Stimulated activated naive CD4-positive, alpha-beta T cell treated with Interleukin-2 at 50 U/mL for 16 hours (primary cell): ENCODE measurements around the gene SEMA5A.

Experiments used
- DNase-seq: peaks from one replicate; lab custom pipeline; 2025; lab: John Stamatoyannopoulos, UW

The SEMA5A gene

DNA sequence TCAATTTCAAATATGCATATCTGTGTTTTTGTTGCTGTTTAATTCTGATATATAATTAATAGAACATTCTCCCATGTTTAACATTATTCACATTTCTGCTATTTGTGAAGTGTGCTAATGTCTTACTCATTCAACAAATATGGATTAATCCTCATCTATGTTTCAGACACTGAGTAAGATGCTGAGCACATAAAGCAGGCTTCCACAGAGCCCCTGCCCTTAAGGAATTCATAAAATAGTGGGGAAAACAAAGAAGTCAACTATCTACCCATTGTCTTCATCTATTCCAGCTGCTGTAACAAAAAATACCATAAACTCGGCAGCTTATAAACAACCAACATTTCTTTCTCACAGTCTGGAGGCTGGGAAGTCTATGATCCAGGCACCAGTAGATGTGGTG is 333.3 kb downstream of the SEMA5A start:
- DNase-seq: no peak

DNA sequence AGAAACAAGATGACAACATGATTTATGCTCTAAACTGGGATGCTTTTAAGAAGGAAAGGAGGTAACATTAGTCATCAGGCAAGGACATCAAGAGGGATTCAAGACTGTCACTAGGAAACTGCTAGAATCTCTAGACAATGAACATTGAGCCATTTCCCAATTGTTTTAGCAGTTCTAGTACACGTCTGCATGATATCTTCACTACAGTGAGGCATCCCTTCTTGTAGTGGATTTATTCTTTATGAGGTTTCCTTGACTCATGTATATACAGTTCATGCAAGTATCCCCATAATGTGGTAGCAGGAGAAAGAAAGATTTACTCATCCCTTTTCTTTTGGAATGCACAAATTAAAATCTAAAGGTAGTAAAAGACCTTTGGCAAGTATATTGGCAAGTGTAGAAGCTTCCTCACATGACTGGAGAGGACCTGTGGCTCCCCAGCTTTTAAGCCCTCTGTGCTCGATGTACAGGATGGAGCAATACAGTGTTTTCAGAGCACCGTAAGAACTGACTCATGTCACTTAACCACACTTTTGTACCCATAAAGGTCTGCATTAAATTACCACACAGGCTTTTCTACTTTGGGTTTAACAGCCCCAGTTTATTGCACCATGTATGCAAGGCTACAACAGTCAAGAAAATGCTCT is 335.9 kb downstream of the SEMA5A start:
- no peak for DNase-seq

- DNase-seq: no peak
These were observed 338.0 kb downstream of the SEMA5A start for GRCh38 chr5:9207817-9208418.

GRCh38 chr5:9202636-9203035 is 343.2 kb downstream of the SEMA5A start:
- DNase-seq: no peak

DNA sequence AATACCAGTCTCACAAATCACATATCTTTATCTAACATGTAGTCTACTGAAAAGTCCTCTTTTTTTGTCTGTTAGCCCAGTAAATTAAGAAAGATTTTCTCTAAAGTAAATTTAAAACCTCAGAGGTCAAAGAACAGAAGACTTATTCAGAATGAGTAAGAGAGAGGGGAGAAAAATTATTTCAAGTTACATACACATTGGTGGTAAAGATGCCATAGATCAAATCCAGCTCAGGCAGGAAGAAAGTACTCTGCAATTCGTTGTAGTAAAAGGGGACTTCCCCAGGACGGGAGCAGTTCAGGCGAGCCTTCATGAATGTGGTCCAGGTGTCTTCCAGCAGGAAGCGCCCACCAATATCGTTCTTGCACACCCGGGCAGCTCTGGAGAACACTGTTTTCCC is 344.1 kb downstream of the SEMA5A start:
- DNase-seq: no peak

DNA sequence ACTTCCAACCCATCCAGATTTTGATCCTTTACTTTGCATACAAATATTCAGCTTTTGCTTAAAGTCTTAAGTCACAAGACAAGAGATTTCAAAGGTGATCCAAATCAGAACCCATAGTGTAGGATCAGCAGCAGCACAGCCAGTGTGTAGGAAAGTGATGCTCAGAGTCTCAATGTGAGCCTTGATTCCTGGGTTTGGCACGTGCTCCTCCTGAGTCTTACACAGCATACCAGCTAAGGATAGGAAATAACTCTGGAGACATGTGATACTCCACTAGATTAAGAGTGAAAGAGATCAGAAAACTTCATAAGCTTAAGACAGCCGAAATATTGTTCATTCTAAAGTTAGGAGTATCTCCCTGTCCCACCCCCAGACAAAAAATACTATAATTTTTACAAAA is 344.9 kb downstream of the SEMA5A start:
- DNase-seq: no peak

DNA sequence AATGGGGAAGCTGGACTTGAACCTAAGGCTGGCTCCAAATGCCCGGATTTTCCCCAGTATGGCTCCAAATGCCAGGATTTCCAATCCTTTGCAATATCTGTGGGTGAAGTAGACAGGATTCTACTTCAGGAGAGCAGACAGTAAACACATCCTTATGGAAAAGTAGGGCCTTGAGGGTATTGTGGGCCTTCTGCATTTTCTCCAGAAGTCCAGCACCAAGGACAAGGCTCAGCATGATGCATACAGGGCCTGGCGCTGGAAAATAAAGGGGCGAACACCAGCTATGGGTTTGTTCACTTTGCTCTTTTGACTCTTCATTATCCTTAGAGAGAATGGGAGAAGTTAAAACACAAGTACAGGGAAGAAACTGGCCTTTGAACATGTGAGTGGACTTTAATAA is 347.5 kb downstream of the SEMA5A start:
- no peak for DNase-seq

- no peak for DNase-seq
These were observed 348.0 kb downstream of the SEMA5A start for GRCh38 chr5:9197881-9198260.

- no peak for DNase-seq
These were observed 349.3 kb downstream of the SEMA5A start for GRCh38 chr5:9196403-9197227.

DNA sequence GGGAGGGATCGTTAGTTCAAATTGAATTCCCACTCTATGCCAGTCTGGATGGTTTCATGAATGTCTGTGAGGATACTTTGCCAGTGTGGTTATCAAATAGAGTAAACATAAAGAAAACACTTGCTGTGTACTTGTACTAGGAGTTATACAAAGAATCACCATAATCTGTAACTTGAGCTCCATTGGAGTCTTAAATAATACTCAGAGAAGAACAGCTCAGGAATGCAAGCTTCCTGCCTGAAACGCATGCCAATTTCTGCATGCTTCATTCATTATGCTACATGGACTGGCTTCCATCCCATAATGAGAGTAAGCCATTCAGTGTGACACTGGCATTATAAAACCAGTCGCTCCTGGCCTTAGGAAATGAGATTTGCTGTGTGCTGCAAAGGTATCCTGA is 351.4 kb downstream of the SEMA5A start:
- DNase-seq: no peak

DNA sequence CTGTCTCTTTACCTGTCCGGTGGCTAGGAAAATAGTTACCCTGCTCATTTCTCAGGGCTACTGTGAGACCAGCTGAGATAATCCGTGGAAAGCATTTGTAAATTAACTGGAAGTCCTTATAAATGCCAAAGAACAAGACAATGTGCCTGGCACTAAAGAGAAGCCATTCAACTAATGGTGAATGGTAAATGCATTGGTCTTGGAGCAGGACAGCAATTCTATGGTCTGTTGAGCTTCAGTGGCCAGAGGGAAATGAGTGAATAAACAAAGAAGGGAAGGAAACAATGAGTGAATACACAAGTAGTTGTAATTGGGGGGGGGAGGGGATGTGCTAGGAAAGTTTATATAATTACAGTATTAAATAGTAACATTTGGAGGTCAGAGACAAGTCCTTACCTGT is 353.6 kb downstream of the SEMA5A start:
- no peak for DNase-seq

GRCh38 chr5:9189681-9190080 is 356.2 kb downstream of the SEMA5A start:
- DNase-seq: no peak

DNA sequence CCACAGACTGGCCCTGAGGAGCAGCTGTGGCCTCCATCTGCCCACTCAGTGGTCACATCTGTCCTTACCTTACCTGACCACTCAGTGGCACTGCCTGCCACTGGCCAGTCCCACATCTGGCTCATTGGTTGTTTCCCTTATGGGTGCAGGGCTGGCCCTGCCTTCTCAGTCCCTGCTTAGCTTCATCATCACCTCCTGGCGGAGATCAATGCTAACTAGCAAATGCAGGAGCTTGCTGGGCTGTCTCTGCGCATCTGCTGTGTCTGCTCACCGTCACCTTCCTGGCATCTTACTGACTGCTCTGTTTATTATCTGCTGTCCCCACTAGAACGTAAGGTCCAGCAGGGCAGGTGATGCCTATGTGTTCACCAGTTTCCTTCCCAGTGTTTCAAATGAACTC is 356.9 kb downstream of the SEMA5A start:
- no peak for DNase-seq

DNA sequence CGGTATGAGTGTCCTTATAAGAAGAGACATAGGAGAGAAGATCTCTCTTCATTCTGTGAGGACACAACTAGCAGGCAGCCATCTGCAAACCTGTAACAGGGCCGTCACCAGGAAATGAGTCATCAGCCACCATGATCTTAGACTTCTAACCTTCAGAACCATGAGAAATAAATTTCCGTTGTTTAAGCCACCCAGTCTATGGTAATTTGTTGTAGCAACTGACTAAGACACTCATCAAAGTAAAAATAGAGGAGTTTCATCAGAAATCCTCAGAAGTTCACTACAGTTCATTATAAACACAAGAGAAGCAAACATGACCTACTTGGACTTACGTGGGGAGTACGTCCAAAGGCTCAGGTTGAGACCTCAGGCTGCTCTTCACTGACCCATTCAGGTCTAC is 357.7 kb downstream of the SEMA5A start:
- DNase-seq: no peak

DNA sequence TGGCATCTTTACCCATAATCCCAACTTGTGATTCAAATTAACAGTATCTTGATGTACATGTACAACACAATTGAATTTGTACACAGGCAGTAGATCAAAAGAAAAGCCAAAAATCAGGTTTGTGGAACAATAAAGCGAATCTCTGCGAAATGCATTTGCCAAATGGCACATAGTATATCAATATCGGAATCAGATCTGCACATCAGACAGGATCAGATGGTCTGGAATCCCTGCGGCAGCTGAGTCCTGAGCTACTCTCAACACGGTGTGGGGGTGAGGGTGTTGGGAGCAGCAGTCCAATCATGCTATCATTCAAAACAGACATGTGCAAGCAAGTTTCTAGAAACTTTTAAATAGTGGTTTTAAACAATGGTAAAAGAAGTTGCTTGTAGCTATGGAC is 358.3 kb downstream of the SEMA5A start:
- DNase-seq: no peak

- no peak for DNase-seq
These were observed 359.8 kb downstream of the SEMA5A start for GRCh38 chr5:9186069-9186468.

DNA sequence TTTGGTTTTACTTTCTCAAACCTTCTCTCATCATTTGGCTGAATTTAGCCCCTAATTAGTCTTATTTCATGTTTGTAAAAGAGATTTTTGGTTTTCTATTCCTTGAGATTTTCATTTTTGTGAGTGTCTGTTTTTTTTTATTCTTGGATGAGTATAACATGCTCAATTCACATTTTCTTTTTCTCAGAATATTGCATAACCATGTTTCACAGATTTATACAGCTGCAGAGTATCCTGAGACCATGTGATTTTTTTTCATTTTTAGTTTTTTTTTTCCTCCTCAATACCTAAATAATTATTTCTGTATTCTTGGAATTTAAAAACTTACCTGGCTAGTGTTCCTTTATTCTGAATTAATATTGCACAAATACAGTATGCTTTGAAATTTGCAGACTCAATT is 361.9 kb downstream of the SEMA5A start:
- DNase-seq: no peak

DNA sequence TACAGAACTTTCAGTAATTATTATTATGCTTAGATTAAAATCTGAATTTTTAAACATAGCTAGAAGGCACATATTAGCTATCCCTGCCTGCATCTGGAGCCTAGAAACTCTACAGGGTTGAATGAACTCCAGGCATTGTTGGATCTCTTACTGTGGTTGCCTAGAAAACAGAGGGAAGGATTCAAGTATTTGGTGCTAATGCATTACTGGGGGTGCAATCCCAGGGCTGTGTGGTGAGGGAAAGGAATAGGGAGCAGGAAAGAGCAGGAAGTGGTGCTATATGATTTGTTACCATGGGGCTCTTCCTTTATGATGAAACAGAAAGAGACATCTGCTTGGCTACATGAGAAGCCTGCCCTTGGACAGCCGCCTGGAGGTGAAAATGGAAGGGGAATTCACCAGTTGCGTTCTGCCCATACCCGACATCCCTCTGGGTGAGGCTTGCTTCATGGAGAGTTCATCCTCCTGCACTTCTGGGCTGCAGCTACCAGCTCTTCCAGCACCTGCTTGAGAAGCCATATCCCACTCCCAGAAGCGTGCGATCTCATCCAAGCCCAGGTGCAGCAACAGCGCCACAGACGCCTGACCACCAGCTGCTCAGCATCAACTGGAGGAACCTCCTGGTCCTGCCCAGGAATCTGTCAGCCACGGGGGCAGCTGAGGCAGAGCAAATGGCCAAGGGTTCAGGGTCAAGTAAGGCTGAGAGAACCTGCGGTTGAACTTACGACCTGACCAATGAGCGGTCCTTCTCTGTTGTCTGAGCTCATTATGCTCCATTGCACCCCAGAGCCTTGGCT is 362.8 kb downstream of the SEMA5A start:
- DNase-seq: no peak

- no peak for DNase-seq
These were observed 369.2 kb downstream of the SEMA5A start for GRCh38 chr5:9176641-9177040.

GRCh38 chr5:9174446-9174845 is 371.4 kb downstream of the SEMA5A start:
- DNase-seq: no peak

DNA sequence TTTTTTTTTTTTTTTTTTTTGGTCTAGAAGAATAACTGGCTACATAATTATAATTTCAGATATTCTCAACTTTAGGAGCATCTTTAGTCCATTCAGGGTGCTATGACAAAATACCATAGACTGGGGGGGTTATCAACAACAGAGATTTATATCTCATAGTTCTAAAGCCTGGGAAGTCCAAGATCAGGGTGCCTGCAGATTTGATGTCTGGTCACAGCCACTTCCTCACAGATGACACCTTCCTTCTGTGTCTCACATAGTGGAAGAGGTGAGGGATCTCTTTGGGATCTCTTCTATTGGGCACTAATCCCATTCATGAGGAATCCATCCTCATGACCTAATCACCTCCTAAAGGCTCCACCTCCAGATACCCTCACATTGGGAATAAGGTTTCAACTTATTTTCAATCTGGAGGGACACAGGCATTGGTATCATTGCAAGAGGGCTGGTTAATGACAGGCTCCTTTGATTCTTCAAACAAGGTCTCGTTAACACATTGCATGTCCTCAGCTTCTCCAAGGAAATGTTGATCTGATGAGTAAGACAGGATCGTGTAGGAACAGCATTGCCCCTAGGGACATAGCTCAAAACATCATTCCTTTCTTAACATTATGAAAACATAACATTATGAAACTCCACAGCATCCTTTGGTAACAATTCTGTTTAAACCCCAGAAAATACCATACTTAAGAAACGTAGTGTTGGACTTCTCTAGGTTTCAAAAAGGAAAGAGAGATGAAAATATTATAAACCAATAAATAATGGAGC is 372.4 kb downstream of the SEMA5A start:
- no peak for DNase-seq

GRCh38 chr5:9170026-9170425 is 375.8 kb downstream of the SEMA5A start:
- no peak for DNase-seq
